ENCODE data around the gene WNT1. TPM values are rescaled to one million over a fixed set of nuclear protein-coding genes. Genes with fewer than 3 reads are reported as not detected.
A peak's percentile ranks its signal among the peaks of the same experiment; 100 is the strongest.

Gene WNT1
- total RNA-seq, 1 experiment from 2014 or later, result not detected

GRCh38 chr12:49017891-49018260 lies 39.8 kb downstream of the WNT1 start:
- H3K27ac ChIP-seq, result peak overlapping the region; percentile 82
- DNase-seq (ENCODE audit: low read depth in 1 of 2, low spot score in 2 of 2), result no peak
- no peaks in the 10 kb centered on the region for H3K27me3 ChIP-seq (replicated peaks)
- H3K9me3 ChIP-seq (replicated peaks), result no peaks in the 10 kb centered on the region
- peaks cover 8% of the 10 kb centered on the region for H3K4me1 ChIP-seq (replicated peaks)
- H3K4me3 ChIP-seq, result peak overlapping the region; percentile 62
- peaks cover 27% of the 10 kb centered on the region for H3K36me3 ChIP-seq

DNA sequence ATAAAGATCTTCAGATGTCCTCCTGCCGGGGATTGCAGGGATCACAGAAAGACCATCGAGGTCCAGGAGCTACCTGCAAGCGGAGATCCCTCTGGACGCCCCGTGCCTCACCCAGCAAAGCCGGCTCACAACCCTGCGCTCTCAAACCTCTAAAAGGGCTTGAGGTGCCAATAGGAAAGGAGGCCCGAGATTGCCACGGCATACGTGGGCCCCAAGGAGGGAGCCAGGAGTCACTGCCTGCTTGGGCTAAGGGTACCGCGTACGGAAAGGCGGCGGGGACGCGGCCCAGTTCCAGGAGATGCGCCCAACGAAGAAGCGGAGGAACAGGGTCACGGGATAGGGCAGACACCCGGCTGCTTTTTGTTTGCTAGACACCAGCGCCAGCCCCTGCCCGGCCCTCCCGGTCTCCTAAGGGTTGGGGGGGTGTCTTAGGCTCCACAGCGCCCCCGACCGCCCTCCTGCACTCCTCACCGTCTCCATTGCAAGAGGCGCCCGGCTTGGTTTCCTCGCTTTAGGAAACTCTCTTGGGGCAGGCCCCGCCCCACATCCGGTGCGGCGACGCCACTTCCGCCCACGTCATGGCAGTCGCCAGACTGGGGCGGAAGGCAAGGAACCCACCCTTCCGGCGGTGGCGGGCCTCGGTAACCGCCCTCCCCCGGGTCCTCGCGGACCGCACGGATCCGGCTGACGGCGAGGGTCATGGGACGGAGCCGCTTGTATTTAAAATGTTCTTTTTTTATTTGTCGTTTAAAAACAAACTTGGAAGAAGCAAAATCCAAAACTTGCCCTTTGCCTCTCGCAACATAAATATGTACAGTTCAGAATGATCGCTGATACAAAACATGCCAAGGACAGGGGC lies 40.4 kb downstream of the WNT1 start, which contains the start of gene PRKAG1:
PRKAG1 (minus strand) TSS at position 516 of the 859 bp plus-strand sequence; CDS start at position 480, 36 bp downstream.
- Histone ChIP-seq H3K27ac (peak within 1 kb of the TSS; percentile 82), H3K27me3 (replicated peaks) (no peaks in the 10 kb centered on the region), H3K4me3 (peak within 1 kb of the TSS; percentile 62), H3K36me3 (peaks cover 31% of the 10 kb centered on the region), H3K9me3 (replicated peaks) (no peaks in the 10 kb centered on the region), H3K4me1 (replicated peaks) (peaks cover 8% of the 10 kb centered on the region)
- DNase-seq (ENCODE audit: low read depth in 1 of 2, low spot score in 2 of 2), result peak; percentile 96 to 97

DNA sequence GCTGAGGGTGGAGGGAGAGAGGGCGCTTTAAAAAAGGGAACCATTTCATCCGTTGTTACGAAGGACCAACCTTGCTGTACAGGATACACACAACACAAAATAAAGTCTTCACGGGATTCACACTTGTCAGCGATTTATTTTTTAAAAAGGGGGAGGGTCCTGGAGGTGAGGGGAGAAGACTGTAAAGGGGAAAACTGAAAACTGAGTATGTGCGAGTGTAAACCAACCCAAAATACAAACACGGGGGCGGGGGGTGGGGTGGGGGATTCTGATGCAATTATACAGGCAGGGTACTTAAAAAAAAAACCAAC lies 41.0 kb downstream of the WNT1 start:
- Histone ChIP-seq H3K36me3 (peaks cover 37% of the 10 kb centered on the region), H3K4me3 (peak overlapping the region; percentile 62), H3K9me3 (replicated peaks) (no peaks in the 10 kb centered on the region), H3K27me3 (replicated peaks) (no peaks in the 10 kb centered on the region), H3K4me1 (replicated peaks) (peaks cover 8% of the 10 kb centered on the region), H3K27ac (peak overlapping the region; percentile 82)
- DNase-seq (ENCODE audit: low read depth in 1 of 2, low spot score in 2 of 2), result no peak

DNA sequence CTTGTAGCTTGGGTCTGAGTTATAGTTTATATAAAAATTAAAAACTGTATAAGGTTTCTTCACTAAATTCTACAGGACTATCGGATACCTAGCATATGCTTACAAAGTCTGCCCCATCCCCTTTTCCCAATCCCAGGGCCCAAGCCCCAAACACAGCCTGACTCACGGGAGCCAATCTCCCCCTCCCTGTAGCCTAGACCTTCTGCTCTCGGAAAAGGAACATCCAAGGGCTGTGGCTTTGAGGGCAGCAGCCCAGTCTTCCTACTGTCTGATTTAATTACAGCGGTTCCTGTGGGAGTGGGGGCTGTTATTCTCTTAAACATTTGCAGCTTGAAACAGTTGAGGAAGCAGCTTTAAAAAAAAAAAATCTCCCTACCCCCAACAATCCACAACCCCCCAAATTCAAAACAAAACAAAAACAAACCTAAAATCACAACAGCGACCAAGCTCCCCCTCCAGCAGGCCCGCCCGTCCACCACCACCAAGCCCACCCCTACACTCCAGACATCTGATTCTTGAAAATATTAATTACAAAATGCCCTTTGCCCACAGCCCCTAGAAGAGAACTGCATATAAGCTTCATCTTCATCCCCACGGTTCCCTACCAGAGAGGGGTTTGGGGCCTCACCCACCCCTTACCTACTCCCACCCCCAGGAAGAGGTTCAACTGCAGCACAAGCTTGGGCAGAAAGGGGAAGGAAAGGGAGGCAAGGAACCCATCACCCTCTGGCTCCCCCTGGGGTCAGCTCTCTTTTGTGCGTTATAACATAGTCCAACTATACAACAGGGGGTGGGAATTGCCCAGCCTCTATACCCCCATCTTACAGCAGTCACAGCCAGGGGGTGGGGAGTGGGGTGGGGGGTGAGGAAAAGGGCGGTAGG lies 41.6 kb downstream of the WNT1 start:
- Histone ChIP-seq H3K9me3 (replicated peaks) (no peaks in the 10 kb centered on the region), H3K27ac (no peak overlapping the region; the same call in 1 of the 2 replicates), H3K4me1 (replicated peaks) (peaks cover 8% of the 10 kb centered on the region), H3K36me3 (peaks cover 43% of the 10 kb centered on the region), H3K4me3 (no peak overlapping the region), H3K27me3 (replicated peaks) (no peaks in the 10 kb centered on the region)
- DNase-seq (ENCODE audit: low read depth in 1 of 2, low spot score in 2 of 2), result peak in 1 of 2 experiments; percentile 22

DNA sequence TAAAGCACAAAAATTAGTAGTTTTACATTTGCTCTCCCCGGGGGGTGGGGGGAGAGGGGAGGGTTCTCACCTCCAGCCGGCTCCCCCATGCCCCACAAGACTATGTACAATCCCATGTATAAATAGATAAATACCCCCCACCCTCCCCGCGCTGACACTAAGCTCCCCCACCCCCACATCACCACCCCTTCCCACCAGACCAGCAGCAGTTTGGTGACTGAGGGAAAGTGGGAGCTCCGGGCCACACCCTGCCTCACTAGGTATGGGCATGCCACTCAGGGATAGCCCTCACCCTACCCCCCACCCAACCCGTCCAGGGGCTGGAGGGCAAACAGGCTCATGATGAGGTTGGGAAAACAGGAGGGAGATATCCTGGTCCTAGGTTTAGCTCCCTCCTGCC lies 42.3 kb downstream of the WNT1 start:
- H3K36me3 ChIP-seq, result peaks cover 51% of the 10 kb centered on the region
- peaks cover 8% of the 10 kb centered on the region for H3K4me1 ChIP-seq (replicated peaks)
- no peaks in the 10 kb centered on the region for H3K27me3 ChIP-seq (replicated peaks)
- H3K4me3 ChIP-seq, result no peak overlapping the region
- H3K27ac ChIP-seq, result no peak overlapping the region
- DNase-seq (ENCODE audit: low read depth in 1 of 2, low spot score in 2 of 2), result no peak
- no peaks in the 10 kb centered on the region for H3K9me3 ChIP-seq (replicated peaks)

DNA sequence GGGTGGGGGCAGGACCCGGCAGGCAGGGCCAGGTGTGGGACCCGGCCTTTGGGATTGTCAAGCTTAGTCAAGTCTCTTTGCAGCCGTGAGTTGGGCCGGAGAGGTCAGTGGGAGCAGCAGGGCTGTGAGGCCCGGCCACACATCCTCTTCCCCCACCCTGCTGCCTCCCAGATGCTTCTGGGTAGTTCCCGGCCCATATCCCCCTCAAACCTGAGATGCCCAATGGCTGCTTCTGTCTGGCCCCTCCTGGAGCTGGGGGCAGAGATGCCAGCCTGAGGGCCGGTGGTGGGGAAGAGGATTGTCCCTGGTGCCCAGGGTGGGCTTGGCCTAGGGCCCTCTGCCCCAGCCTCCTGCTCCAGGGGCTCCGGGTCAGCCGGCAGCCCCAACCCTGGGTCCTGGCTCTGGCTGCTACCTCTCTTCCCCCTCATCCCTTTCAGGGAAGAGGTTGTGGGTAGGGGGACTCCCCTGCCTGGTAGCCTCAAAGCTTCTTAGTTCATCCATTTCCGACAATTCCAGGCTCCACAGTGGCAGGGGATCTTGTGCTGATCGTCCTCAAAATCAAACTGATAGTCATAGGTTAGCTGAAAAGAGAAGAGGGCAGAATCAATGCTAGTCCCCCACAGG lies 43.3 kb downstream of the WNT1 start:
- H3K27me3 ChIP-seq (replicated peaks), result no peaks in the 10 kb centered on the region
- peaks cover 58% of the 10 kb centered on the region for H3K36me3 ChIP-seq
- no peaks in the 10 kb centered on the region for H3K9me3 ChIP-seq (replicated peaks)
- DNase-seq (ENCODE audit: low read depth in 1 of 2, low spot score in 2 of 2), result no peak
- H3K4me1 ChIP-seq (replicated peaks), result peaks cover 8% of the 10 kb centered on the region
- no peak overlapping the region for H3K27ac ChIP-seq
- no peak overlapping the region for H3K4me3 ChIP-seq

- H3K4me3 ChIP-seq, result no peak overlapping the region
- H3K4me1 ChIP-seq (replicated peaks), result peaks cover 2% of the 10 kb centered on the region
- no peaks in the 10 kb centered on the region for H3K27me3 ChIP-seq (replicated peaks)
- H3K27ac ChIP-seq, result no peak overlapping the region
- H3K36me3 ChIP-seq, result peaks cover 63% of the 10 kb centered on the region
- DNase-seq (ENCODE audit: low read depth in 1 of 2, low spot score in 2 of 2), result no peak
- no peaks in the 10 kb centered on the region for H3K9me3 ChIP-seq (replicated peaks)
These were observed 44.5 kb downstream of the WNT1 start for GRCh38 chr12:49022558-49023178.

DNA sequence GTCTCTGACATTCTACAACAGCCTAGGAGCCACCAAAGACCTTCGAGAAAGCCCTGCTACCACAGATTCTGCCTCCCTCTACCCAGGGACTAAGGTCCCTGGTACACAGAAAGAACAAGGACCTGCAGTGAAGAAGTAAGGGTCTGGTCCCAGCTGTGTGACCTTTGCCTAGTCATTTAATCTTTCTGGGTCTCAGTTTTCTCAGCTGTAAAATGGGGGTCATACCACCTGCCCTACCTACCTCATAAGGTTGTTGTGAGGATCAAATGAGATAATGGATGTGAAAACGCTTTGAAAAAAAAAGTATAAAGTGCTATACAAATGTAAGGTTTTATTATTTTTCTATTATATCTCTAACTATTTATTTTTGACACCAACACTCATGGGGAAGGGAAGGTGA lies 45.7 kb downstream of the WNT1 start:
- no peak overlapping the region for H3K27ac ChIP-seq
- peaks cover 71% of the 10 kb centered on the region for H3K36me3 ChIP-seq
- no peaks in the 10 kb centered on the region for H3K27me3 ChIP-seq (replicated peaks)
- H3K9me3 ChIP-seq (replicated peaks), result no peaks in the 10 kb centered on the region
- H3K4me1 ChIP-seq (replicated peaks), result no peaks in the 10 kb centered on the region
- DNase-seq (ENCODE audit: low read depth in 1 of 2, low spot score in 2 of 2), result no peak
- no peak overlapping the region for H3K4me3 ChIP-seq

GRCh38 chr12:49024543-49024942 lies 46.4 kb downstream of the WNT1 start:
- H3K27me3 ChIP-seq (replicated peaks), result no peaks in the 10 kb centered on the region
- no peaks in the 10 kb centered on the region for H3K9me3 ChIP-seq (replicated peaks)
- no peak overlapping the region for H3K4me3 ChIP-seq
- no peaks in the 10 kb centered on the region for H3K4me1 ChIP-seq (replicated peaks)
- no peak overlapping the region for H3K27ac ChIP-seq
- peaks cover 78% of the 10 kb centered on the region for H3K36me3 ChIP-seq
- DNase-seq (ENCODE audit: low read depth in 1 of 2, low spot score in 2 of 2), result no peak

GRCh38 chr12:49025463-49025862 lies 47.3 kb downstream of the WNT1 start:
- no peak for DNase-seq (ENCODE audit: low read depth in 1 of 2, low spot score in 2 of 2)
- H3K27ac ChIP-seq, result no peak overlapping the region
- no peaks in the 10 kb centered on the region for H3K27me3 ChIP-seq (replicated peaks)
- H3K4me3 ChIP-seq, result no peak overlapping the region
- H3K4me1 ChIP-seq (replicated peaks), result no peaks in the 10 kb centered on the region
- peaks cover 85% of the 10 kb centered on the region for H3K36me3 ChIP-seq
- no peaks in the 10 kb centered on the region for H3K9me3 ChIP-seq (replicated peaks)

- Histone ChIP-seq H3K4me1 (replicated peaks) (no peaks in the 10 kb centered on the region), H3K27me3 (replicated peaks) (no peaks in the 10 kb centered on the region), H3K4me3 (no peak overlapping the region), H3K36me3 (peaks cover 91% of the 10 kb centered on the region), H3K27ac (no peak overlapping the region), H3K9me3 (replicated peaks) (no peaks in the 10 kb centered on the region)
- no peak for DNase-seq (ENCODE audit: low read depth in 1 of 2, low spot score in 2 of 2)
These were observed 48.0 kb downstream of the WNT1 start for GRCh38 chr12:49026101-49026500.

- no peak for DNase-seq (ENCODE audit: low read depth in 1 of 2, low spot score in 2 of 2)
- Histone ChIP-seq H3K27me3 (replicated peaks) (no peaks in the 10 kb centered on the region), H3K27ac (no peak overlapping the region), H3K4me1 (replicated peaks) (no peaks in the 10 kb centered on the region), H3K4me3 (no peak overlapping the region), H3K9me3 (replicated peaks) (no peaks in the 10 kb centered on the region), H3K36me3 (peaks cover 92% of the 10 kb centered on the region)
These were observed 48.8 kb downstream of the WNT1 start for GRCh38 chr12:49026678-49027480.

All from SJSA1 (cell line).